Body of pancreas (tissue), 4 donors: ENCODE data around the gene TAAR1. TPM values are rescaled to one million over a fixed set of nuclear protein-coding genes. Genes with fewer than 3 reads are reported as not detected.

Source experiments
- ATAC-seq: fragments of 150-250 bp; one replicate; pipeline ENCODE4 v1.9.1; 2016
- DNase-seq, 4 donors: peaks; one replicate each; pipeline ENCODE4 v3.0.0-alpha.2; 2019
- H3K27ac ChIP-seq, 4 donors: fragments of 200-600 bp; sonication (generic); 1 replicate in 3 of 4; 2 replicates in 1 of 4; pipeline versions ENCODE4 v1.5.1 to v1.6.1; 2016 to 2019; ENCODE audit warnings: mild to moderate bottlenecking in 1 of 4, mixed read lengths in 1 of 4, moderate library complexity in 1 of 4
- H3K27me3 ChIP-seq, 2 donors: fragments of 200-600 bp; sonication (generic); one replicate each; pipeline ENCODE4 v1.6.0; 2016; ENCODE audit warnings: mild to moderate bottlenecking in 1 of 2
- H3K36me3 ChIP-seq, 2 donors: fragments of 200-600 bp; sonication (generic); replicated peaks in 1 of 2; 2 replicates each; pipeline ENCODE4 v1.5.1; 2016; ENCODE audit warnings: low read depth in 2 of 2; ENCODE audit not compliant: insufficient read depth in 1 of 2
- H3K4me1 ChIP-seq: fragments of 200-600 bp; sonication (generic); one replicate; pipeline ENCODE4 v1.6.0; 2016
- H3K4me3 ChIP-seq, 2 donors: fragments of 200-600 bp; sonication (generic); 1 replicate in 1 of 2; 2 replicates in 1 of 2; pipeline ENCODE4 v1.5.1; 2016 to 2019
- H3K9me3 ChIP-seq, 3 donors: fragments of 200-600 bp; sonication (generic); 1 replicate in 2 of 3; 2 replicates in 1 of 3; pipeline ENCODE4 v1.5.1; 2016
- CTCF ChIP-seq, 7 experiments: fragments of 450-650 bp in 4 of 7; fragments of 200-600 bp in 3 of 7; sonication (generic) in 3 of 7; IDR thresholded peaks; one replicate each; pipeline ENCODE4 v1.5.1; 2016 to 2019; ENCODE audit warnings: antibody characterized with exemption in 7 of 7
- POLR2A ChIP-seq, 3 donors: fragments of 450-650 bp; IDR thresholded peaks; one replicate each; pipeline ENCODE4 v1.6.1; 2016; ENCODE audit warnings: antibody characterized with exemption in 3 of 3, mild to moderate bottlenecking in 2 of 3
- WGBS, 2 donors: methylation state at CpG; one replicate each; pipeline ENCODE4 v1.1.5; 2017; 5-methylcytosine and 5-hydroxymethylcytosine counted together
- intact Hi-C: fragments of 100-400 bp; cut with DNase I; formaldehyde crosslinking; loops from one replicate; pipeline ENCODE4 v1.15.1; 2023
- total RNA-seq, 2 donors: library from RNA; depleted of rRNA; stranded (reverse); fragments of >200 nt; gene quantifications; one replicate each; pipeline ENCODE4 v1.1.0, GENCODE V29; 2016

The TAAR1 gene
- total RNA-seq, 2 donors from 2014 or later: not detected

GRCh38 chr6:132634796-132635195 lies 24.2 kb downstream of the TAAR1 start:
- no peak for ATAC-seq
- 73 to 77% methylated on average over 4 of the region's 4 CpGs for WGBS, 2 donors
- Histone ChIP-seq H3K36me3 (no peaks in the 10 kb centered on the region), H3K27me3 (no peaks in the 10 kb centered on the region), H3K27ac (no peak overlapping the region), H3K4me1 (no peaks in the 10 kb centered on the region), H3K9me3 (no peaks in the 10 kb centered on the region), H3K4me3 (no peak overlapping the region)
- DNase-seq: no peak
- intact Hi-C loops: no loop called here
- TF ChIP-seq CTCF (IDR thresholded peaks at IDR 0.05) (no peak), POLR2A (IDR thresholded peaks at IDR 0.05) (no peak)

GRCh38 chr6:132633362-132633761 lies 25.6 kb downstream of the TAAR1 start:
- Histone ChIP-seq H3K36me3 (no peaks in the 10 kb centered on the region), H3K27me3 (no peaks in the 10 kb centered on the region), H3K4me3 (no peak overlapping the region), H3K9me3 (no peaks in the 10 kb centered on the region), H3K27ac (no peak overlapping the region), H3K4me1 (no peaks in the 10 kb centered on the region)
- intact Hi-C loops: no loop called here
- 84 to 92% methylated on average over 2 of the region's 2 CpGs for WGBS, 2 donors
- no peak for TF ChIP-seq CTCF (IDR thresholded peaks at IDR 0.05)
- no peak for TF ChIP-seq POLR2A (IDR thresholded peaks at IDR 0.05)
- no peak for DNase-seq
- no peak for ATAC-seq

- Histone ChIP-seq H3K4me1 (no peaks in the 10 kb centered on the region), H3K27me3 (no peaks in the 10 kb centered on the region), H3K9me3 (no peaks in the 10 kb centered on the region), H3K36me3 (no peaks in the 10 kb centered on the region), H3K4me3 (no peak within 1 kb of the TSS), H3K27ac (no peak within 1 kb of the TSS)
- intact Hi-C loops: no loop called here
- DNase-seq: no peak
- WGBS, 2 donors: 85 to 92% methylated on average over 6 of the region's 6 CpGs
- no peak for TF ChIP-seq CTCF (IDR thresholded peaks at IDR 0.05)
- TF ChIP-seq POLR2A (IDR thresholded peaks at IDR 0.05): no peak
- ATAC-seq: no peak
Measured at GRCh38 chr6:132624175-132624574, 34.8 kb downstream of the TAAR1 start, which contains the start of gene TAAR2. TAAR2 (minus strand) TSS chr6:132624275; CDS start chr6:132624275, 0 bp downstream.

DNA sequence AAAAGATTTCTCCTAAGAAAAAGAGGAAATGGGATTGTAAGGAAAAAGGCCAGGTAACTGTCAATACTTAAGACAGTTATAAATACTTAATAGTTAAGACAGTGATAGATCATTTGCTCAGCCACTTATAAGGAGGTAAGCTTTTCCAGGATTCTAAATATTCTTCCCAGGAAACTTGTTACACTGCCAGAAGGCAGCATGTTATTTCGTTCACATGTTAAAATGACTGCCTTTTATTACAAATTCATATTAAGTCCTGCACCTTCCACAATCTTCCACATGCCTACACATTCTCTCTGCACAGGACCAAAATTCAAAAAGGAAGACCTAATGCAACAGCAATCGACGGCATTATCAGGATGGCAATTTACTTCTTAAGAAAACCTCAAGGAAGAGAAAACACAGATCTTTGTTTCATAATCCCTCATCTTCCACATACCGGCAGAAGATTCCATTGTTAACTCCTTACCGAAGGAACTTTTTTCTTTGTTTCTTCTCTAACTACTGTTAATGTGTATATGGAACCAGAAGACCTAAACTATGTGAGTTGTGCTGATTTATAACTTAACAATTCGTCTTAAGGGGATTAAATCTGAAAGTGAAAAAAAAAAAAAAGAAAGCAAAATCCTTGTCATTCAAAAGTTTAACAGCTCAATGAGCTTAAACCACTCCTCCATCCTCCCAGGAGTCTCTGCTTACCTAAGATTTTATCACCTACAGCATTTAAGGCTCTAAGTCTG lies 35.7 kb downstream of the TAAR1 start:
- ATAC-seq: no peak
- WGBS, 2 donors: 53 to 63% methylated on average over 6 of the region's 6 CpGs

More for the DNA sequence above, 35.7 kb downstream of the TAAR1 start:
- H3K4me1 ChIP-seq: no peaks in the 10 kb centered on the region
- no peaks in the 10 kb centered on the region for H3K36me3 ChIP-seq
- no peak for DNase-seq
- intact Hi-C loops: no loop called here
- H3K27ac ChIP-seq: no peak overlapping the region
- H3K9me3 ChIP-seq: no peaks in the 10 kb centered on the region
- H3K27me3 ChIP-seq: no peaks in the 10 kb centered on the region
- no peak overlapping the region for H3K4me3 ChIP-seq
- TF ChIP-seq POLR2A (IDR thresholded peaks at IDR 0.05) (no peak), CTCF (IDR thresholded peaks at IDR 0.05) (no peak)
